ENCODE measurements around the gene FBXW4.

GRCh38 chr10:101569323-101569621 lies 125.7 kb downstream of the FBXW4 start:
- TF ChIP-seq, protein P1, sequence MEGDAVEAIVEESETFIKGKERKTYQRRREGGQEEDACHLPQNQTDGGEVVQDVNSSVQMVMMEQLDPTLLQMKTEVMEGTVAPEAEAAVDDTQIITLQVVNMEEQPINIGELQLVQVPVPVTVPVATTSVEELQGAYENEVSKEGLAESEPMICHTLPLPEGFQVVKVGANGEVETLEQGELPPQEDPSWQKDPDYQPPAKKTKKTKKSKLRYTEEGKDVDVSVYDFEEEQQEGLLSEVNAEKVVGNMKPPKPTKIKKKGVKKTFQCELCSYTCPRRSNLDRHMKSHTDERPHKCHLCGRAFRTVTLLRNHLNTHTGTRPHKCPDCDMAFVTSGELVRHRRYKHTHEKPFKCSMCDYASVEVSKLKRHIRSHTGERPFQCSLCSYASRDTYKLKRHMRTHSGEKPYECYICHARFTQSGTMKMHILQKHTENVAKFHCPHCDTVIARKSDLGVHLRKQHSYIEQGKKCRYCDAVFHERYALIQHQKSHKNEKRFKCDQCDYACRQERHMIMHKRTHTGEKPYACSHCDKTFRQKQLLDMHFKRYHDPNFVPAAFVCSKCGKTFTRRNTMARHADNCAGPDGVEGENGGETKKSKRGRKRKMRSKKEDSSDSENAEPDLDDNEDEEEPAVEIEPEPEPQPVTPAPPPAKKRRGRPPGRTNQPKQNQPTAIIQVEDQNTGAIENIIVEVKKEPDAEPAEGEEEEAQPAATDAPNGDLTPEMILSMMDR (IDR thresholded peaks at IDR 0.05; ENCODE audit: insufficient read depth, low read depth, low read length), result no peak
- TF ChIP-seq EZH2 (IDR thresholded peaks at IDR 0.05; ENCODE audit: insufficient read depth, low read length), result no peak

All from astrocyte (in vitro differentiated cells and primary cell).